Measurements from ENCODE around the gene PRDX1.

Gene PRDX1

GRCh38 chr1:45550401-45551351 lies 29.0 kb upstream of the PRDX1 start, which contains the start of gene AKR1A1:
Gene AKR1A1, plus strand, starts transcription at chr1:45550826. Its CDS starts 10,969 bp downstream, at chr1:45561795.
- DNase-seq (ENCODE audit: low spot score): peak; percentile 89
- Histone ChIP-seq H3K27ac (peak within 1 kb of the TSS; percentile 85 to 90), H3K4me3 (peak within 1 kb of the TSS; percentile 80)
- no peak for TF ChIP-seq CTCF (IDR thresholded peaks at IDR 0.05)

DNA sequence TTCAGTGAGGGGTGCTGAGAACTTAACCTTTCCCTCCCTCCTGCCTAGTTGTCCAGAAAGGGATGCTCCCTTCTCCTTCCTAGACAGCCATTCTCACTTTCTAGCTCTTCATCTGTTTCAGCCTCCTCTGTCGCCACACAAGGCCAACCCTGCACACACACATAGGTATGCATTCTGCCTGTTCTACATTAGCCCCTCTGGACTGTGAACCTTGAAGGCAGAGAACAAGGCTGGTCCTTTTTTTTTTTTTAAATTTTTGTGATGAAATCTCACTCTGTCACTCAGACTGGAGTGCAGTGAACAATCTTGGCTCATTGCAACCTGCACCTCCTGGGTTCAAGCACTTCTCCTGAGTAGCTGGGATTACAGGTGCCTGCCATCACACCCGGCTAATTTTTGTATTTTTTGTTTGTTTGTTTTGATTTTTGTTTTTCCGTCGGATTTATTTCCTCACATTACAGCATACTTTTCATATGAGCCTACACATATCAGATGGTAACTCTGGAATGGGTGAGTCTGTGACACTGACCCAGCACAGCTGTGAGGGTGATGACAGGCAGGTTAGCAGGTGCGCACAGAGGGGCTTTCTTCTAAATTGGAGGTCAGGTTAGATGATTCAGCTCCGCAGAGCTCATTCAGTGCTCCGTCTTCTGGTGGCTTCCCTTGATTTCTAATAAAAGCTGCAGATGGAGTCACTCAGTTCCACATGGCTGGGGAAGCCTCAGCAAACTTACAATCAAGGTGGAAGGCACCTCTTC lies 24.0 kb upstream of the PRDX1 start:
- no peak overlapping the region for H3K4me3 ChIP-seq
- DNase-seq (ENCODE audit: low spot score): no peak
- no peak for TF ChIP-seq CTCF (IDR thresholded peaks at IDR 0.05)
- peak overlapping the region in 1 of 2 donors; percentile 5 for H3K27ac ChIP-seq

GRCh38 chr1:45545019-45545493 lies 23.4 kb upstream of the PRDX1 start:
- no peak for DNase-seq (ENCODE audit: low spot score)
- Histone ChIP-seq H3K27ac (peak overlapping the region in 1 of 2 donors; percentile 5), H3K4me3 (no peak overlapping the region)
- TF ChIP-seq CTCF (IDR thresholded peaks at IDR 0.05): no peak

DNA sequence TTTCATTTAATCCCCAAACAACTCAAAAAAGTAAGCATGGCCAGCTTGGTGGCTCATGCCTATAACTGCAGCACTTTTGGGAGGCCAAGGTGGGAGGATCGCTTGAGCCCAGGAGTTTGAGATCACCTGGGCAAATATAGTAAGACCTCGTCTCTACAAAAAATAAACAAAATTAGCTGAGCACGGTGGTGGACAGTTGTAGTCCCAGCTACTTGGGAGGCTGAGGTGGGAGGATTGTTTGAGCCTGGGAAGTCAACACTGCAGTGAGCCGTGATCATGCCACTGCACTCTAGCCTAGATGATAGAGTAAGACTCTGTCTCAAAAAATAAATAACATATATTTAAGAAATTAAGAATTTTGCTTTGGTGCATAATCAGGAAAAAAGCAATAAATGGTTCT lies 22.8 kb upstream of the PRDX1 start:
- TF ChIP-seq CTCF (IDR thresholded peaks at IDR 0.05): no peak

GRCh38 chr1:45543581-45544417 lies 22.1 kb upstream of the PRDX1 start:
- no peak for TF ChIP-seq CTCF (IDR thresholded peaks at IDR 0.05)
- no peak for DNase-seq (ENCODE audit: low spot score)
- Histone ChIP-seq H3K4me3 (no peak overlapping the region), H3K27ac (peak overlapping the region in 1 of 2 donors; percentile 29)

More for the DNA sequence above, 22.8 kb upstream of the PRDX1 start:
- Histone ChIP-seq H3K4me3 (no peak overlapping the region), H3K27ac (no peak overlapping the region)
- no peak for DNase-seq (ENCODE audit: low spot score)

DNA sequence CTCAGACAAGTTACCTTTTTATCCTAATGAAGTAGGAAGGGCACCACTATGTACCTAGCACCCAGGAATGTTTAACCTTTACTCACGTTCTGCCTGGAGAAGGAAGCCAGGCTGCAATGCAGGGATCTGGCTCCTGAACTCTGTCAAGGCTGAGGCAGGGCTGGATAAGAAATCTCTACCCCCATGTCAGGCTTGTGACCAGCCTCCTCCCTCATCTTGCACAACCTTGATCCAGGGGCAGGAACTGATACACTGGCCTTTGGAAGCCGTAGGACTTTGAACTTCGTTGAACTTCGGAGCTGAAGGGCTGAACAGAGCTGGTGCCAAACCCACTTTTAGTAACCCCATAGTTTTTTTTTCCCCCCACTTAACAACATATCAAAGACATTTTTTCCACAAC lies 20.9 kb upstream of the PRDX1 start:
- Histone ChIP-seq H3K4me3 (no peak overlapping the region), H3K27ac (no peak overlapping the region)
- no peak for TF ChIP-seq CTCF (IDR thresholded peaks at IDR 0.05)
- no peak for DNase-seq (ENCODE audit: low spot score)

Data from coronary artery (tissue), 2 donors.